Progenitor cell of endocrine pancreas (in vitro differentiated cells): Measurements from ENCODE around the gene ANKRD33B. TPM values are rescaled to one million over a fixed set of nuclear protein-coding genes. Genes with fewer than 3 reads are reported as not detected.
A peak's percentile ranks its signal among the peaks of the same experiment; 100 is the strongest.

Experiments used
- DNase-seq: peaks from one replicate; pipeline ENCODE4 v3.0.0; 2021; ENCODE audit warnings: low spot score; ENCODE audit not compliant: unreplicated experiment
- H3K27ac Mint-ChIP-seq: 2 replicates; pipeline ENCODE4 v1.8.0; 2021; ENCODE audit warnings: mild to moderate bottlenecking, moderate library complexity, mixed read lengths
- H3K27me3 Mint-ChIP-seq: 2 replicates; pipeline ENCODE4 v1.8.0; 2021; ENCODE audit warnings: mixed read lengths
- H3K36me3 Mint-ChIP-seq: 2 replicates; pipeline ENCODE4 v1.8.0; 2022; ENCODE audit warnings: mixed read lengths; ENCODE audit not compliant: insufficient read depth
- H3K4me1 Mint-ChIP-seq: 2 replicates; pipeline ENCODE4 v1.8.0; 2021; ENCODE audit warnings: low read depth, mixed read lengths
- H3K4me3 Mint-ChIP-seq: 2 replicates; pipeline ENCODE4 v1.8.0; 2021; ENCODE audit warnings: low read depth, mild to moderate bottlenecking, moderate library complexity, mixed read lengths
- H3K9me3 Mint-ChIP-seq: 2 replicates; pipeline ENCODE4 v1.8.0; 2021; ENCODE audit warnings: low read depth, mixed read lengths
- total RNA-seq: library from RNA; stranded (reverse); gene quantifications from 2 replicates; pipeline ENCODE4 v1.2.1, GENCODE V29; 2021
- TF ChIP-seq, protein P1 (sequence below): fragments of 200-600 bp; sonication (generic); IDR thresholded peaks from one replicate; pipeline ENCODE4 v1.5.0; 2021; ENCODE audit warnings: antibody characterized with exemption, mild to moderate bottlenecking; ENCODE audit not compliant: unreplicated experiment

ANKRD33B gene
- total RNA-seq, 1 donor from 2014 or later: 2.1 TPM

DNA sequence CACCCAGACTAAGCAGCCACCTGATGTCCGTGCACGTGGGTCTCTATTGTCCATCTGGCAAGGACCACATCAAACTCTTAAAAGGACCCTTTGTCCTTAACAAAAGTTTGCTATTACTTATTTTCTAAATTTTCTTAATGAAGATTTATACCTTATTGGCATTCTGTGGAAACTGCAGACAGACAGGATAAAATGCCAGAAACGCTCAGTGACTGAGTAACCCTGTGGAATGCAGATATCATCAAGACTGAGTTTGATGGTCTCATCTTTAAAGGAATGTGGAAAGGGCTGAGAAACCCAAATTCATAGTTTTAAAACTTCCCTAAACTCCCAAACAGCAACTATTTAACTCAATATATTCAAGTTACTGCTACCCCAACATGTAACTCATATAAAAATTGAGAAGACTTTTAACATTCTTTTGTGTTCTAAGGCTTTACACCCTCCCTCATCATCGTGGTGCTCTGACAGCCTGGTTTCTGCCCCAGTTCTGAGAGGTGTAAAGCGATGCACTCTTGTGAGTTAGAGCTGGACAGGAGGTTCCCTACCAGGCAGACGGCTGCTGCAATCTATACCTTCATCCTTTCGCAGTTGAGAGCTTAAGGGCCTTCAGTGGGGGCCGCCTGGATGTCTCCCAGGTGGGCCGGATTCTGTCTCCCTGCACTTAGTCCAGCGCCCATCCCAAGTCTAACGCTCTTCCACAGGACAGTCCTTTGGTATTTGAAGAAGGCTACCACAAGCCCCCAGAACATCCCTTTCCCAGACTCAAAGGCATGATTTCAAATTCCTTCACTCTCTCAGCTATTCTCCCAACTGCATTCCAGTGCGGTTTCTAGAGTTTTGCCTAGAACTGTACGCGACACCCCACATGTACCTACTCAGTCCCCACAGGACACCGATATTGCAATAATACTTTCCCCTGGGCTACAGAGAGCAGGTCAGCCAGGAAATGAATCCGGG, 128.2 kb downstream of the ANKRD33B start:
- Mint-ChIP-seq H3K36me3 (peaks cover 13% of the 10 kb centered on the region), H3K4me1 (peaks cover 4% of the 10 kb centered on the region), H3K27me3 (no peaks in the 10 kb centered on the region), H3K4me3 (no peak overlapping the region), H3K27ac (no peak overlapping the region), H3K9me3 (peaks cover 3% of the 10 kb centered on the region)
- TF ChIP-seq, protein P1, sequence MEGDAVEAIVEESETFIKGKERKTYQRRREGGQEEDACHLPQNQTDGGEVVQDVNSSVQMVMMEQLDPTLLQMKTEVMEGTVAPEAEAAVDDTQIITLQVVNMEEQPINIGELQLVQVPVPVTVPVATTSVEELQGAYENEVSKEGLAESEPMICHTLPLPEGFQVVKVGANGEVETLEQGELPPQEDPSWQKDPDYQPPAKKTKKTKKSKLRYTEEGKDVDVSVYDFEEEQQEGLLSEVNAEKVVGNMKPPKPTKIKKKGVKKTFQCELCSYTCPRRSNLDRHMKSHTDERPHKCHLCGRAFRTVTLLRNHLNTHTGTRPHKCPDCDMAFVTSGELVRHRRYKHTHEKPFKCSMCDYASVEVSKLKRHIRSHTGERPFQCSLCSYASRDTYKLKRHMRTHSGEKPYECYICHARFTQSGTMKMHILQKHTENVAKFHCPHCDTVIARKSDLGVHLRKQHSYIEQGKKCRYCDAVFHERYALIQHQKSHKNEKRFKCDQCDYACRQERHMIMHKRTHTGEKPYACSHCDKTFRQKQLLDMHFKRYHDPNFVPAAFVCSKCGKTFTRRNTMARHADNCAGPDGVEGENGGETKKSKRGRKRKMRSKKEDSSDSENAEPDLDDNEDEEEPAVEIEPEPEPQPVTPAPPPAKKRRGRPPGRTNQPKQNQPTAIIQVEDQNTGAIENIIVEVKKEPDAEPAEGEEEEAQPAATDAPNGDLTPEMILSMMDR: no peak
- DNase-seq: no peak

DNA sequence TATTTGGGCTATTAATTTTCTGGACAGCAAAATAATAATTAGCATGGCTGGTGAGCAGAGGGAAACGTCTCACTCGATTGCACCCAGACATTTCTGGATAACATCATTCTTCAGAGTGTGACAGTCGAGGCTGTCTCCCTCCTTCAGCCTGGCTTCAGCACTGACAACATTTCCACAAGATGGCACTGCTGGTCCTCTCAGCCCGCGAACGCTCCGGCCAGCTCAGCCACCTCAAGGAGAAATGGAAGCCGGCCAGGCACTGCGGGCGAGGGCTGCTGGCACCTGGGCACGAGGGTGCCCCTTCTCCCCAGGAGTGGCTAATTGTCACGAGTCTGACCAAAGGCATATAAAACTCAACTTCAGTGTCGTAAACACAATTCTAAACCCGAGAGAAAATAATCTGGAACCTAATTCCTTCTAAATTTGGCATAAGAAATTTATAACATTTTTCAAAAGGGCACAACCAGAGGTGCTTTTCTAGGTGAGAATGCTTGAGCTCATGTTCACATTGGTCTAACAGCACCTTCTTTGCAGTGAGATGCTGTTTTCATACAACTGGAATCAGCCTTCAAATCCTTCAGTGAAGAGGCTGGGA, 131.3 kb downstream of the ANKRD33B start:
- H3K4me1 Mint-ChIP-seq: peaks cover 5% of the 10 kb centered on the region
- H3K27me3 Mint-ChIP-seq: no peaks in the 10 kb centered on the region
- H3K27ac Mint-ChIP-seq: peak overlapping the region; percentile 85
- TF ChIP-seq, protein P1: peak; percentile 70
- DNase-seq: peak; percentile 34
- H3K36me3 Mint-ChIP-seq: peaks cover 3% of the 10 kb centered on the region
- no peaks in the 10 kb centered on the region for H3K9me3 Mint-ChIP-seq
- no peak overlapping the region for H3K4me3 Mint-ChIP-seq

DNA sequence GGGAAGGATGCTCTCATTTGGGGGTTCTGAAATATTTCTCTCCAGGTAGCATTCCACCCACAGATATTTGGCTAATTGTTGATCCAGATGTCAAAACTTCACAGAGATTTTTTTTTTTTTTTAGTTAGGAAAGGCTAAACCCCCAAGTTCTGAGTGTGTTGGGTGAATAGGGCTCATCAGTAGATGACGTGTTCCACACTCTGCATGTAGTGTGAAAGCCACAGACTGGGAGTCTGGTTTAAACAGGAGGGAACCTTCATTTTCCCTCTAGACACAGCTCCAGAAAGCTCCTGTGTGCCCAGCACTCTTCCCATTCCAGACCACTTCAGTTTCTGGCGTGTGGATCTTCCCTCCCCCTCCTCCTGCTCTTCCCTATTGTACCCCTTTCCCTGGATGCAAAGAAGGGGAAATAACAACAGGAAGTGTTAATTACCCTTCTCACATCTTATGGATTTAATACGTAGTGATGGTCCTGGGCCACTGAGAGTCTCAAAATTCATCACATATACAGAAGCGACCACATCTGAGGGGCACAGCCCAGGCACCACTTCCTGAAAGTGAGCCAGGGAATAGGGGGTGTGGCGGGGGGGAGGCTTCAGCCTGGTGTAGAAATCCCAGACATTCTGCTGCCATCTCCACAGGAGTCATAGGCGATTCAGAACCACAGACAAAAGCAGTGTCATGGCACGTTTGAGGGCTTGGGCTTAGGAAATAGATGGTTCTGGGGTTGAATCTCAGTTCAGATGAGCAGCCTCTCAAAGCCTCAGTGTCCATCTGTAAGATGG, 132.1 kb downstream of the ANKRD33B start:
- Mint-ChIP-seq H3K4me3 (no peak overlapping the region), H3K27me3 (no peaks in the 10 kb centered on the region), H3K4me1 (peaks cover 5% of the 10 kb centered on the region), H3K9me3 (no peaks in the 10 kb centered on the region), H3K27ac (no peak overlapping the region), H3K36me3 (no peaks in the 10 kb centered on the region)
- TF ChIP-seq, protein P1: no peak
- DNase-seq: no peak

DNA sequence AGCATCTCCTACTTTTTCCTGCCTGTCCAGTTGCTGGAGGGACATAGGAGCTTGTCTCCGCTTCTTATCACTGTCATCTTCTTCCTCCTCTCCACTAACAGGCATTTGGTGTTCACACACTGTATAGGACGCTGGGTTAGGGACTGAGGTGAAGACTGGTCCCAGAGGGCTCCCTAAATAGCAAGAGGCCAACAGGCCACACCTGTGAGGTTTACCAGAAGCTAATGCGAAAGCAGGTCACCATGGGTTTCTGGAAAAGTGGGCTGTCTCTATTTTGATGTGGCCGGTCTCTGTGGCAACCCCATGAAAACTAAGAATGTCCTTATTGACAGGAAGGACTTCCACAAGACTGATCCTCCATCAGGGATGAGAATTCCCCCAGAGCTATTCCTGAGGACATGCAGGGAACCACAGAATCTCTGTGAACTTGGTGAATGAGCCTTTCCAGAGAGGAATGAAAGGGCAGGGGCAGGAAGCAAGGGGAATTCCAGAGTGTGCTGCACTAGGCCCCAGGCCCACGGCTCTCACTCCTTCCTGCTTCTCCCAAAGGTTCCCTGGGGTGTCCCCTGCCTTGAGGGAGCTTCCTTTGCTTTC, 135.5 kb downstream of the ANKRD33B start:
- peaks cover 5% of the 10 kb centered on the region for H3K4me1 Mint-ChIP-seq
- no peaks in the 10 kb centered on the region for H3K27me3 Mint-ChIP-seq
- TF ChIP-seq, protein P1: no peak
- H3K27ac Mint-ChIP-seq: no peak overlapping the region
- H3K36me3 Mint-ChIP-seq: no peaks in the 10 kb centered on the region
- DNase-seq: no peak
- H3K4me3 Mint-ChIP-seq: no peak overlapping the region
- no peaks in the 10 kb centered on the region for H3K9me3 Mint-ChIP-seq

DNA sequence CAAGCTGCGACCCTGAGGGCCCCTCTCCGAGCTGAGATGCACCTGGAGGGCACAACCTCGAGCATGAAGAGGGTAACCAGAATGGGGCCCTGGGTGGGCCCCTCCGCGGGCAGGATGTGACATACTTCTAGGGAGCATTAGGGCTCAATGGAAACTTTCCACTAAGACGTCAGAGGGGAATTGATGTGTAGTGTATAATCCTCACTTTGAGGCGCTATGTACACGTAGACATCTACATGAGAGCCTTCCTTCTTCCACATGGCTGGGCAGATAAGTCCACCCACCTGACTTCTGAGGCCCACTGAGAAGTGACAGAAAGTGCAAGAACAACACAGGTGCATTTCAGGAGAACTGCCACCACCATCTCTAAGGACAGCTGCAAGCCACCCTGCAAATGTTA, 136.1 kb downstream of the ANKRD33B start:
- DNase-seq: no peak
- TF ChIP-seq, protein P1: no peak
- H3K4me1 Mint-ChIP-seq: peaks cover 4% of the 10 kb centered on the region
- H3K27ac Mint-ChIP-seq: no peak overlapping the region
- H3K9me3 Mint-ChIP-seq: no peaks in the 10 kb centered on the region
- H3K27me3 Mint-ChIP-seq: no peaks in the 10 kb centered on the region
- H3K36me3 Mint-ChIP-seq: no peaks in the 10 kb centered on the region
- H3K4me3 Mint-ChIP-seq: no peak overlapping the region
